Kidney tubule cell (primary cell): ENCODE data around the gene OR14A2.
"Not testable (repeated sequence)": the region's sequence is repeated elsewhere in the genome, so short reads cannot be mapped to it uniquely, and the experiment has no call there.

Experiments
- DNase-seq: peaks from one replicate; pipeline ENCODE4 v3.0.0-alpha.2; 2018; ENCODE audit warnings: low spot score

The OR14A2 gene

GRCh38 chr1:247748041-247748440 lies at the start of gene OR14A2:
OR14A2 (minus strand) TSS chr1:247748141.
- DNase-seq: no peak

- DNase-seq: no peak
Measured at GRCh38 chr1:247797518-247797917, 49.6 kb upstream of the OR14A2 start.

- DNase-seq: no peak
Measured at GRCh38 chr1:247769603-247770002, 21.7 kb upstream of the OR14A2 start.

GRCh38 chr1:247760456-247760855 lies 12.5 kb upstream of the OR14A2 start, which contains the start of gene OR1C1:
OR1C1 (minus strand) TSS chr1:247760556; CDS start chr1:247758406, 2,150 bp downstream.
- DNase-seq: no peak

DNA sequence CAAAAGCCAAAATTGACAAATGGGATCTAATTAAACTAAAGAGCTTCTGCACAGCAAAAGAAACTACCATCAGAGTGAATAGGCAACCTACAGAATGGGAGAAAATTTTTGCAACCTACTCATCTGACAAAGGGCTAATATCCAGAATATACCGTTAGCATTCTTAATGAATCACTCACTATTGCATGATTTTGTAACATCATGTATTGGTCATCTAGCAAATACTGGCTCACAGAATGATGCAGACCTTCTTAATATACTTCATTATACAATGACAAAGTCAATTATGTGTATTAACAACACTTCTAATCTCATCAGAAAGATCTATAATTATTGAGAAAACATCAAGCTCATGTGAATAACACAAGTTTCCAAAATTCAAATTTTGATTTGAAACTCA lies 6.4 kb upstream of the OR14A2 start:
- DNase-seq: not testable (repeated sequence)

- DNase-seq: no peak
Measured at GRCh38 chr1:247749870-247750269, 1.9 kb upstream of the OR14A2 start.

DNA sequence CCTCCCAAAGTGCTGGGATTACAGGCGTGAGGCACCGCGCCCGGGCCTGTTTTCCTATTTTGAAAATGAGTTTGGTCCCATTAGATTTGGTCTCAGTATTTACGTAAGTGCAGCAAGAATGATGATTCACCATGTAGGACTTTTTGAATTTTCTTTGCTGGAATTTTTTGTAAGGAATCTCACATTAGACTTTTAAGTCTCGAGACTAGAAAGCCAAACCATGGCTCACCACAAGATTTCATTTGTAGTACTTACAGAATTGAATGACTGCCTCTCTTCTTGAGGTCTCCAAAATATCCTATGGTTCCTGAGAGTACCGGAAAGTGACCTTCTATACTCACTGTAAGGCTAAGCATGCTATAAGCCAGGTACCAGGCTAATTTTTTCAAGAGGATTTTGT lies 325 bp downstream of the OR14A2 start:
- no peak for DNase-seq

DNA sequence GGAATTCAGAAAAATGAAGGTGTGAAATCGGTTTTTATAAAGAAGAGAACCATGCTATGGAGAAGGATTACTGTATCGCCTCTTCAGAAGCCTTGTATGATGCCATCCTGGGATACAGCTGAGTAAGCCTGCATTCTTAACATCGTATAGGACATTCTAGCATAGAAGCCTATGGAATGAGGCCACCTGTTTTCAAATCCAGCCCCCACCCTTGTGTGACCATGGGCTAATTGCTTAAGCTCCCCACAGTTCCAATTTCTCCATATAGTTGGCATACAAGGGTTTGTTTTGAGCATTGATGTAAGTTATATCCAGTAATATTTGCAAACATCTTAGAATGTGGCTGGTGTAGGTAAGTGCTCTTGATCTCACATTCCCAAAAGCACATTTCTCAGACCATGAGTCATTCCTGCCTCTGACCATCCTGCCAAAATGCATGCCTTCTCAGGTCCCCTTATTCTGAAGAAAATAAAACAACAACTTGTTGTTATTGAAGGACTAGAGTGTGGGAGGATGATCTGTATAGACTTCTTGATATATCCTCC lies 1.5 kb downstream of the OR14A2 start:
- DNase-seq: no peak

- peak; percentile 36 for DNase-seq
Measured at GRCh38 chr1:247742215-247742760, 5.7 kb downstream of the OR14A2 start.

DNA sequence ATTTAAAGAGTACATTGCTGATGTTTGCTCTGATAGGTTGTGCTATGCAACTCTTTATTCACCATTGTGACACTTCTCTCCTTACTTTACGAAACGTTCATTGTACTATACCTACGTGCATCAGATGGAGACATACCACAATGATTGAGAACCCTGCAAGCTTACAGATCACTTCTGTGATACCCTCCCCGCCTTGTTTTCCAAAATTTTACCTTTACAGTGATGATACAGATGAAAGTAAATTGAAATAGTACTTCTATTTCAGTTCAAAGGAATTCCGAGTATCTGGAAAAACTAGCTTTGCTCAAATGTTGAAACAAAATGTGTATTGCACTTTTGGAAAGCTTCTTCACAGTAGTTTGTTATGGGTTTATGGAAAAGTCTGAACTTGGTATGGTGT lies 6.2 kb downstream of the OR14A2 start:
- no peak for DNase-seq

DNA sequence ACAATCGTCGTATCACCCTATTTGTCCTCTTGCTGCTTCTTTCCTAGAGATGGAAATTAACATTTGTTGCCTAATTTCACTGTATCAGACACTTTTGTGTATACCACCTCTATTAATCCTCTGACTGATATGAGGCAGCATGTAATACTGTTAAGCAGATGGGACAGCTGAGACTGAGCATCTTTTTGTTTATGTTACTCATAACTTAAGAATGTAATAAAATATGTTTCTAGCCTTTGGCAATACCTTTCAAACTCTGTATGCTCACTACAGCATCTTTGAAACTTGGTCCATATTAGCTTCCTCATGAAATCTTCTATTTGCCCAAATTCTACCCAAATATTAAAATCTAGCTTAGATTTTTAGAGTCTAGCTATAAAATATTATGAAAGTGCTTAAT lies 7.2 kb downstream of the OR14A2 start:
- DNase-seq: no peak

DNA sequence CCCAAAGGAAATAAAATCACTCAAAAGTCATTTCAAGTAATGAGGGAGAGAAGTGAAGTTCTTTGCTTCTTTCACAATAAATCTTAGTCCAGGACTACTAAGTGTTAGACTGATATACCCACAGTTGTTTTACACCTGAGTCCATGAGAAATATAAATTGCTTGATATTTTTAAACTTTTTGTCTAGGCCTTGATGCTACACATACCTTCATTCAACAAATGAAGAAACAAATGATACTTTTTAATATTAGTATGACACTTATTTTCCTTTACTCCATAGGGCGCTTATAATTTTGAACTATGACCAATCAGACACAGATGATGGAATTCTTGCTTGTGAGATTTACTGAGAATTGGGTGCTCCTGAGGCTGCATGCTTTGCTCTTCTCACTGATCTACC lies 9.6 kb downstream of the OR14A2 start, which contains the start of gene OR14K1:
Gene OR14K1, plus strand, starts transcription at position 301 of the 400 bp plus-strand sequence. Its CDS starts 0 bp downstream, at position 301.
- no peak for DNase-seq

DNA sequence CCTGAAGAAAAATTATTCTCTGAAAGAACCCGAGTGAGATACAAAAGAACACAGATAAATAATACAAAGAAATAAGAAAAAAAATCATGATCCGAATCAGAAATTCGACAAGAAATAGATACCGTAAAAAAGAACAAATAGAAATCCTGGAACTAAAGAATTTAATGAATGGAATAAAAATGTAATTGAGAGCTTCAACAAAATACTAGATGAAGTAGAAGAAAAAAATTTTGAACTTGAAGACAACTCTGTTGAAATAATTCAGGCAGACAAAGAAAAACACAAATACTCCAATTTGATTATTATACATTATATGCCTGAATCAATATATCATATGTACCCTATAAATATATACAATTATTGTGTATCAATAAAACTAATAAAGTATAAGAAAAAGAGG lies 26.7 kb downstream of the OR14A2 start:
- no peak for DNase-seq

DNA sequence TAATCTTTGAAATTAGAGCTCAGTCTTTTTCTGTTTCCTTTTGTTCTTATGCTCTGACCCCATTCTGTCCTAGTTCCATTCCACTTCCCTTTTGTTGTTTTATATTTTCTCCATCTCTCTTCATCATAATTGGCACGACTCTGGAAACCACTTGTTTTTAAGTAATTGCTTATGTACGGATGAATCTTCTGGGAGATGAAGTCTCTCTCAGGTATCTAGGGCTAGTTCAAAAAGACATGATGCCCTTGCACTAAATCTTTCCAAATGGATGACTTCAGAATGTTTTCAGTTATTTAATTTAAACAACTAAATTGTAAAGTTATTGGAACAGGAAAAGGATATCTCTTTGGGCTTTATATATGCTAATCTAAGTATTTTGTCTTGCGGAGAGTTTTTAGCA lies 31.4 kb downstream of the OR14A2 start, which contains the start of gene OR6F1:
Gene OR6F1, minus strand, starts transcription at position 101 of the 400 bp plus-strand sequence. CDS start 3,891 bp downstream, outside the sequence.
- DNase-seq: no peak

- DNase-seq: no peak
Measured at GRCh38 chr1:247713753-247714152, 34.2 kb downstream of the OR14A2 start.

GRCh38 chr1:247710681-247711080 lies 37.3 kb downstream of the OR14A2 start:
- not testable (repeated sequence) for DNase-seq

GRCh38 chr1:247701338-247701737 lies 46.6 kb downstream of the OR14A2 start:
- DNase-seq: no peak

DNA sequence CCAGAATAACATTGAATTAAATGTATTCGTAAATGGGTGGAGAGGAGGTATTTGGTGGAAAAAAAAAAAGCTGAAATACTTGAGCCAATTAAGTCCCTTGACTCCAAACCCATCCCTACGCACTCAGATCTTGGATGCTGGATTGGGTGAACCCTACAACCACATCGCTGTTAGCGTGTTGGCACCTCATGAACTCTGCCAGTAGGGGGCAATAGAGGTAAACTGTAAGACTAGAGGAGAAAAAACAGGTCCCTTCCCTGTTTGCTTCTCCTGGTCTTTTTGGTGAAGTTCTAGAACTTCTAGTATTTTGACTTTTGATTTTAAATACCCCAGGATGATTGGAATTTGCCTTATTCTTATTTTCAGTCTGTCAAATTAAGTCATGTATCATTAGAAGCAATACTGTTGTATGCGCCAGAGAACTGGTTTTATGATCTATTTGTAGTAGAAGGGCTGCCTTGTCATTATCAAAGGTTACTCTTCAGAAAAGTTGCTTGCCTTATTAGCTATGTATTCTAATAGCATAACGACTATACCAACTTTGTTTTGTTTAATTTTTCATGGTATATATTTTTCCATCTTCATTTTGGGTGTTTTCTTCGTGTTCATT lies 66.5 kb downstream of the OR14A2 start:
- DNase-seq: peak; percentile 27

DNA sequence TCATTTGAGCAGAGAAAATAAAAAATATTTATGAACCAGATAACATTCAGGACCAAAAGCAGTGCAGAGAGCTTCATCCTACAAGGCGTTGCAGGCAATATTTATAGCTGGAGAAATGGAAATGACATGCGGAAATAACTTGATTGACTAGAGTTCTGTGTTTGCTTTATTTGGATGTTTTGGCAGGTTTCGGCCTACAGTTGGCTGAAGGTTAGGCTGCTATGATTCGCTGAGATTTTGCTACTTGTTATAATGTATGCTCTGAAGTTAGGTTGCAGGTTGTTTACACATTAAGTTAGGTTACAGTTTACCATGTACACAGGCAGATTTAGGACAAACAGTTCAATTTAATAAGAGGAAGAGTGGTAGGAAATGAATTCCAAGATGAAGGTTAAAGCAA lies 67.8 kb downstream of the OR14A2 start:
- no peak for DNase-seq

DNA sequence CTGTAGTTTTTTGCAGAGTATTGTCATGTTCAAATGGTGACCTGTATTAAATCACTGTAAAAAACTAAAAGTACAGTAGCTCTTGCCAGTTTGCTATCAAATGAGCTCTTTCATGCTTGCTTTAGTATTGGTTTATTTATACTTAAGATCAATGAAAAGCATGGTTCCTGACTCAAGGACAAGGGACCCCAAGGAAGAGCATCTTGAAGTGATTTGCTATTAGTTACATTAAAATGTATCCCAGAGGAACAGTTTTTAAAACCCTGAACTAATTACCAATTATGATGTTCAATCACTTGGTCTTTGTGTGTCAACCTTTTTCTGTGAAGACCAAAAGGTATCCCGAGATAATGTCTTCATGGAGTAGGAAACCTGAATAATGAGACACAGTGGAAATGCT lies 68.3 kb downstream of the OR14A2 start, which contains the start of gene OR13G1:
Gene OR13G1, minus strand, starts transcription at position 101 of the 400 bp plus-strand sequence. CDS start 6,698 bp downstream, outside the sequence.
- no peak for DNase-seq
